Activated CD8-positive, alpha-beta memory T cell treated with anti-CD3 and anti-CD28 coated beads, Interleukin-2, amount 10 ng/mL, durations not matched to agents 7 days and 5 days (primary cell): ENCODE data around the gene RPS6KB1. TPM values are rescaled to one million over a fixed set of nuclear protein-coding genes. Genes with fewer than 3 reads are reported as not detected.
A peak's percentile ranks its signal among the peaks of the same experiment; 100 is the strongest.
"Not testable (repeated sequence)": the region's sequence is repeated elsewhere in the genome, so short reads cannot be mapped to it uniquely, and the experiment has no call there.

Experiments
- ATAC-seq: fragments of 150-1000 bp; cut with Tn5 transposase; one replicate; pipeline ENCODE4 v1.10.0; 2021; ENCODE audit warnings: moderate library complexity
- CTCF ChIA-PET: fragments of 350-600 bp; sonication (Branson Sonifier 250); formaldehyde crosslinking; loops from one replicate; lab custom pipeline; 2021; ENCODE audit warnings: antibody characterized with exemption; lab: Charles Lee
- DNase-seq: peaks from one replicate; pipeline ENCODE4 v3.0.0-alpha.2; 2020
- H3K27ac Mint-ChIP-seq: one replicate; pipeline ENCODE4 v1.8.0; 2021; ENCODE audit warnings: mild to moderate bottlenecking, mixed read lengths
- H3K27me3 Mint-ChIP-seq: one replicate; pipeline ENCODE4 v1.8.0; 2021; ENCODE audit warnings: mixed read lengths
- H3K36me3 Mint-ChIP-seq: one replicate; pipeline ENCODE4 v1.8.0; 2021; ENCODE audit warnings: mild to moderate bottlenecking, mixed read lengths
- H3K4me1 Mint-ChIP-seq: one replicate; pipeline ENCODE4 v1.8.0; 2021; ENCODE audit warnings: mixed read lengths
- H3K4me3 Mint-ChIP-seq: one replicate; pipeline ENCODE4 v1.8.0; 2021; ENCODE audit warnings: mild to moderate bottlenecking, moderate library complexity, mixed read lengths
- H3K9me3 Mint-ChIP-seq: one replicate; pipeline ENCODE4 v1.8.0; 2022; ENCODE audit warnings: low read depth, mixed read lengths
- total RNA-seq, 2 experiments: library from RNA; stranded (reverse); gene quantifications; one replicate each; pipeline ENCODE4 v1.2.3, GENCODE V29; 2021

RPS6KB1 gene
- total RNA-seq = 10 to 100 TPM; 52.3 to 58.6 TPM

DNA sequence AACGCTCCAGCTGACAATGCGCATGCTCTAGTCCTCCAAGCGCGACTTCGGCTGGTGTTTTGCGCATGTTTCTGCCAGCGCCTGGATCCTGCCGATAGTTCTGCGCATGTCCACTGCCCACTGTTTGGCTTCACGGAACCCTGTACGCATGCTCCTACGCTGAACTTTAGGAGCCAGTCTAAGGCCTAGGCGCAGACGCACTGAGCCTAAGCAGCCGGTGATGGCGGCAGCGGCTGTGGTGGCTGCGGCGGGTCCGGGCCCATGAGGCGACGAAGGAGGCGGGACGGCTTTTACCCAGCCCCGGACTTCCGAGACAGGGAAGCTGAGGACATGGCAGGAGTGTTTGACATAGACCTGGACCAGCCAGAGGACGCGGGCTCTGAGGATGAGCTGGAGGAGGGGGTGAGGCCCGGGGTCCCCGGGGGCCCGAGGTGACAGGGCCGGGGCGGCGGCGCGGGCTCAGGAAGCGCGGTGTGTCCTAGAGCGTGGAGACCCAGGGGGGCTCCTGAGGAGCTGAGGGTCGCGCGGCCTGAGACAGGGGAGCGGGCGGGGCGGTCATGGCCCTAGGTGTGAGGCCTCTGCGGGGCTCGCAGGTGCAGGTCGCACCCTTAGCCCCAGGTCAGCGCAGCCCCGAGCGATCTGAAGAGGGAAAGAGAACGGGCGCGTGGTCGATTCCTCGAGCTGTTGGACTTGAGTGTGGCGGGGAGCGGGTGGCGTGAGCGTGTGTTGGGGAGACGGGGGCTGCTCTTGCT lies at the start of gene RPS6KB1, which contains the start of gene TUBD1:
Gene RPS6KB1, plus strand, starts transcription at position 198 of the 752 bp plus-strand sequence. Its CDS starts 64 bp downstream, at position 262.
Gene TUBD1, minus strand, starts transcription at position 20 of the 752 bp plus-strand sequence. CDS start 1,941 bp downstream, outside the sequence.
- ATAC-seq (peak; percentile 95), DNase-seq (peak; percentile 99)
- peaks cover 57% of the 10 kb centered on the region for H3K4me1 Mint-ChIP-seq
- CTCF ChIA-PET = interaction anchor here (0.6 to 3.8 kb wide), 12 partner anchors 12 to 185 kb away, joined by 3 to 22 read pairs (median 4); partner anchors contain the start of genes PTRH2, RNFT1 and VMP1
- peak within 1 kb of the TSS; percentile 92 for H3K27ac Mint-ChIP-seq
- no peaks in the 10 kb centered on the region for H3K9me3 Mint-ChIP-seq
- H3K27me3 Mint-ChIP-seq = no peaks in the 10 kb centered on the region
- peak within 1 kb of the TSS; percentile 94 for H3K4me3 Mint-ChIP-seq
- H3K36me3 Mint-ChIP-seq = peaks cover 22% of the 10 kb centered on the region

DNA sequence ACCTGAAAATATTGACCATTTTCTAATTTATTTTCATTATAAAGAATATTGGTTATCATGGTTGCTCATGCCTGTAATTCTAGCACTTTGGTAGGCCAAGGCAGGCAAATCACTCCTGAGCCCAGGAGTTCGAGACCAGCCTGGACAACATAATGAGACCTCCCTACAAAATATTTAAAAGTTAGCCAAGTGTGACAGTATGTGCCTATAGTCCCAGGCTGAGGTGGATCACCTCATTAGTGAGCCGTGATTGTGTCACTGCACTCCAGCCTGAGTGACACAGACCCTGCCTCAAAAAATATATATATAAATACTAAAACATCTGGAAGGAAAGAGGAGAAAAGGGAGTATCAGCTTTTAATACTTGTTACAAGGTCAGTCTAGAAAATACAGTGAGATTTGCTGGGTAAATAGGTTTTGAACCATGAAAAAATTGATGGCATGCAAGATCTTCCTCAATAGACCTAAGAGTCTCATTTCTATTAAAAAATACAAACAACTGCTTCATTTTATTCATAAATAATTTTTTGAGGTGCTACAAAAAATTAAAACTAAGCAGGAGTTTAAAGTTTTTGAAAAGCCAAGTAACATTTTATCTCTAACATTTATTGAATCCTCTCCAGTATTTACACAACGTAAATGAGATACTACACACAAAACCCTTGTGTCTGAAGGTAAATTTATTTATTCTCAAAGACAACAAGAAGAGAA lies 47.9 kb upstream of the RPS6KB1 start:
- ATAC-seq (no peak), DNase-seq (no peak)
- Mint-ChIP-seq H3K4me3 (peak overlapping the region; percentile 13), H3K27ac (peak overlapping the region; percentile 100), H3K9me3 (no peaks in the 10 kb centered on the region), H3K4me1 (peaks cover 70% of the 10 kb centered on the region), H3K27me3 (no peaks in the 10 kb centered on the region), H3K36me3 (peaks cover 31% of the 10 kb centered on the region)
- CTCF ChIA-PET = interaction anchor here (2.7 to 10.8 kb wide), 3 partner anchors 60 to 92 kb away, joined by 13 to 90 read pairs (median 71); no protein-coding TSS in a partner anchor

DNA sequence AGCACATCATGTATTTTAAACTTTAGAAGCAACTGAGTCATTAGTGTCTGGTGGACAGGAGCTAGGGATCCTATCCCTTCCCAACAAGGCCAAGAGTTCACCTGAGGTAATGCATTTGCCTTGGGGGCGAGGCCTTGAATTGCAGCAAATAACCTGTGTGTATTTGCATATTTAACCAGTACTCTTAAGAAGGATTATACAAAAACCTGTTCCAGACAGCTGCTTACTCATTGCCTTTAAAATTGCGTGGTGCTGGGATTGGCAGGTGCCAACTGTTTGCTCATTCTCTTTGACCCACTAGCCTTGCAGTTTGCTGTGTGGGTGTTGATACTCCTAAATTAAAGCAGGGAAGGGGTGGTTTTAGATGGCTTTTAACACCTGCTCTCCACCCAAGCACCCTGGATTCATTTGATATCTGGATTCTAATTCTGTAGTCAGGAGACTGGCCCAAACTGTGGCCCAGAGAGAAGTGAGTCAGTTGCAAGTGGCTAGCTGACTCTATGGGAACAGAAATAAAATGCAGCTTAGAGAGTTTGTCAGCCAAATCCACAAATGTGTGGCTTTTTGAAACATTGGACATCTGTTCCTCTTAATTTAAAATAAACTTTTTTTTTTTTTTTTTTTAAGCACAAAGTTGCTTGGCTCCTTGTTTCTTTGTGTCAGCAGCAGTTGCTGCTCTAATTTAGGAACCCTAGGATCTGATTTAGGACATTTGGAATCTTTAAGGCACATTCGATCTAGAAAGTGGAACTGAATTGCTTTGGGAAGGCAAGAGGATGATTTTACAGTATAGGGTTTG lies 47.1 kb upstream of the RPS6KB1 start:
- Mint-ChIP-seq H3K4me1 (peaks cover 70% of the 10 kb centered on the region), H3K27me3 (no peaks in the 10 kb centered on the region), H3K9me3 (no peaks in the 10 kb centered on the region), H3K4me3 (peak overlapping the region; percentile 20), H3K36me3 (peaks cover 24% of the 10 kb centered on the region), H3K27ac (peak overlapping the region; percentile 100)
- CTCF ChIA-PET = interaction anchor here (7.0 to 10.8 kb wide), 2 partner anchors 61 to 93 kb away, joined by 71 to 90 read pairs; no protein-coding TSS in a partner anchor
- DNase-seq = peak; percentile 57
- ATAC-seq = no peak

DNA sequence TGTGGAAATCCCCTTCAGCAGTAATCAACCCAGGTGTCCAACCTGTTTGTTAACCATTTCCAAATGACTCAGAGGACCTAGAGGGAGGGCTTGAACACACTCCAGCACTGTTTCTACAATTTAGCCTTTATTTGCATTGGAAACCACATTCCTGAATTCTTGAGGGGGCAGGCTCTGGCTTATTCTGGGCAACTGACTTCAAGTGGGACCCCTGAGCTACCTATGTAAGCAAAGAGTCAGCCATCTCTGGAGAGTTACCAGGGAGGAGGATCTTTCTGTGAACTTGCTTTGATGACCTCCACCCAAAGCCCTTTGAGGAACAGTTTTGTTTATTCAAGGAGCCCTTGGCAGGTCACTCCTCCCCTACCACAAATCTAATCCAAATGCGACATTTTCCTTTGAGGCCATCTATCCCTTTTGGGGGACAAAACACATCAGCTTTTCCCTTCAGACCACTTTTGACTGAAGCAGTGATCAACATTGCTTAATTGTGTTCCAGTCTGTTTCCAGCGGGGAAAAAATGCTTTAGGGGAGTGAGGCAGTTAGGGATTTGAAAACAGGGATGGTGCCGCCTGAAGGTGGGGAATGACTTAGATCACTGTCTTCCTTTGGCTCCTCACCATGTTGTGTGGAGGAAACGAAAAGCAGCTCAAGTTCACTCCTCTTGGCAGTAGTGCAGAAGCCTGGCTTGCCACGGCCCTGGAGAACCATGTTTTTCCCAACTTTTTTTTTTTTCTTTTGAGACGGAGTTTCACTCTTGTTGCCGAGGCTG lies 46.3 kb upstream of the RPS6KB1 start:
- DNase-seq (no peak), ATAC-seq (peak; percentile 29)
- Mint-ChIP-seq H3K27me3 (no peaks in the 10 kb centered on the region), H3K9me3 (no peaks in the 10 kb centered on the region), H3K4me3 (peak overlapping the region; percentile 13), H3K27ac (peak overlapping the region; percentile 100), H3K36me3 (peaks cover 16% of the 10 kb centered on the region), H3K4me1 (peaks cover 70% of the 10 kb centered on the region)
- CTCF ChIA-PET = interaction anchor here (0.9 to 7.0 kb wide), 5 partner anchors 17 to 94 kb away, joined by 3 to 71 read pairs (median 4); no protein-coding TSS in a partner anchor

DNA sequence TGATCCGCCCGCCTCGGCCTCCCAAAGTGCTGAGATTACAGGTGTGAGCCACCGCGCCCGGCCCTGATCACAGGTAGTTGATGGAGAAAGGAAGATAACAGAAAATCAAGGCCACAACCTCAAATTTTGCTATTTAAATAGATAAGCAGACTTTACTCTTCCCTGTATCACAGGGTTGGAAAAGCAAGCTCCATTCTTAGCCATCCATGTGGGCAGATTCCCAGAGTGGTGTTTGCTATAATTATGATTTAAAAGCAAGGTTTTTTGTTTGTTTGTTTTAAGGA lies 44.6 kb upstream of the RPS6KB1 start:
- no peaks in the 10 kb centered on the region for H3K9me3 Mint-ChIP-seq
- no peak for DNase-seq
- no peaks in the 10 kb centered on the region for H3K27me3 Mint-ChIP-seq
- no peak for ATAC-seq
- H3K4me3 Mint-ChIP-seq = no peak overlapping the region
- H3K4me1 Mint-ChIP-seq = peaks cover 73% of the 10 kb centered on the region
- CTCF ChIA-PET = interaction anchor here (0.6 to 7.0 kb wide), 11 partner anchors 11 to 330 kb away, joined by 3 to 71 read pairs (median 3); no protein-coding TSS in a partner anchor
- H3K36me3 Mint-ChIP-seq = no peaks in the 10 kb centered on the region
- peak overlapping the region; percentile 62 for H3K27ac Mint-ChIP-seq

DNA sequence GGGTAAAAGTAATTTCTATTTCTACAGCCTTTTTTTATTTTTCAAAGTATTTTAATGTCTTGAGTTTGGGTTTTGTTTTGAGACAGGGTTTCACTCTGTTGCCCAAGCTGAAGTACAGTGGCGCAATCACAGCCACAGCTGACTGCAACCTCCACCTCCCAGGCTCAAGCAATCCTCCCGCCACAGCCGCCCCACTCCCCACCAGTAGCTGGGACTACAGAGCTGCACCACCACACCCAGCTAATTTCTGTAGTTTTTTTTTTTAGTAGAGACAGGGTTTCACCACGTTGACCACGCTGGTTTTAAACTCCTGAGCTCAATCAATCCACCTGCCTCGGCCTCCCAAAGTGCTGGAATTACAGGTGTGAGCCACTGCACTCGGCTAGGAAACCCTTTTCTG lies 44.1 kb upstream of the RPS6KB1 start:
- H3K4me1 Mint-ChIP-seq = peaks cover 71% of the 10 kb centered on the region
- no peaks in the 10 kb centered on the region for H3K36me3 Mint-ChIP-seq
- peak overlapping the region; percentile 54 for H3K4me3 Mint-ChIP-seq
- H3K27me3 Mint-ChIP-seq = no peaks in the 10 kb centered on the region
- peak; percentile 84 for DNase-seq
- peak; percentile 50 for ATAC-seq
- no peaks in the 10 kb centered on the region for H3K9me3 Mint-ChIP-seq
- H3K27ac Mint-ChIP-seq = peak overlapping the region; percentile 83
- CTCF ChIA-PET = interaction anchor here (0.6 to 7.0 kb wide), 10 partner anchors 11 to 330 kb away, joined by 3 to 71 read pairs (median 3); no protein-coding TSS in a partner anchor

DNA sequence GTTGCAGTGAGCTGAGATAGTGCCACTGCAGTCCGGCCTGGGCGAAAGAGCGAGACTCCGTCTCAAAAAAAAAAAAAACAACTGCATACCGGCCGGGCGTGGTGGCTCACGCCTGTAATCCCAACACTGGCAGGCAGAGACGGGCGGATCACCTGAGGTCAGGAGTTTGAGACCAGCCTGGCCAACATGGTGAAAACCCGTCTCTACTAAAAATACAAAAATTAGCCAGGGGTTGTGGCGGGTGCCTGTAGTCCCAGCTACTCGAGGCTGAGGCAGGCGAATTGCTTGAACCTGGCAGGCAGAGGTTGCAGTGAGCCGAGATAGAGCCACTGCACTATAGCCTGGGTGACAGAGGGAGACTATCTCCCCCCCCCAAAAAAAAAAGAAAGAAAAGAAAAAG lies 42.6 kb upstream of the RPS6KB1 start:
- DNase-seq, H3K36me3 Mint-ChIP-seq, H3K9me3 Mint-ChIP-seq, H3K27me3 Mint-ChIP-seq, ATAC-seq, H3K27ac Mint-ChIP-seq, H3K4me3 Mint-ChIP-seq: not testable (repeated sequence)
- peaks cover 58% of the 10 kb centered on the region for H3K4me1 Mint-ChIP-seq
- CTCF ChIA-PET = interaction anchor here (0.7 to 7.0 kb wide), 3 partner anchors 10 to 186 kb away, joined by 3 to 71 read pairs (median 4); no protein-coding TSS in a partner anchor

GRCh38 chr17:59851439-59852375 lies 41.2 kb upstream of the RPS6KB1 start:
- Mint-ChIP-seq H3K27ac (no peak overlapping the region), H3K4me3 (no peak overlapping the region), H3K9me3 (no peaks in the 10 kb centered on the region), H3K27me3 (no peaks in the 10 kb centered on the region), H3K36me3 (no peaks in the 10 kb centered on the region), H3K4me1 (peaks cover 48% of the 10 kb centered on the region)
- DNase-seq = no peak
- CTCF ChIA-PET = interaction anchor here (7.0 kb wide), 1 partner anchor 99 kb away, joined by 71 read pairs; no protein-coding TSS in a partner anchor
- no peak for ATAC-seq

- Mint-ChIP-seq H3K27ac (peak overlapping the region; percentile 63), H3K4me1 (peaks cover 45% of the 10 kb centered on the region)
- ATAC-seq, H3K4me3 Mint-ChIP-seq, H3K36me3 Mint-ChIP-seq, DNase-seq, H3K9me3 Mint-ChIP-seq, H3K27me3 Mint-ChIP-seq: not testable (repeated sequence)
- CTCF ChIA-PET = interaction anchor here (0.8 to 1.5 kb wide), 3 partner anchors 11 to 119 kb away, joined by 3 to 4 read pairs (median 3); no protein-coding TSS in a partner anchor
These were observed 40.1 kb upstream of the RPS6KB1 start for GRCh38 chr17:59852847-59853167.

DNA sequence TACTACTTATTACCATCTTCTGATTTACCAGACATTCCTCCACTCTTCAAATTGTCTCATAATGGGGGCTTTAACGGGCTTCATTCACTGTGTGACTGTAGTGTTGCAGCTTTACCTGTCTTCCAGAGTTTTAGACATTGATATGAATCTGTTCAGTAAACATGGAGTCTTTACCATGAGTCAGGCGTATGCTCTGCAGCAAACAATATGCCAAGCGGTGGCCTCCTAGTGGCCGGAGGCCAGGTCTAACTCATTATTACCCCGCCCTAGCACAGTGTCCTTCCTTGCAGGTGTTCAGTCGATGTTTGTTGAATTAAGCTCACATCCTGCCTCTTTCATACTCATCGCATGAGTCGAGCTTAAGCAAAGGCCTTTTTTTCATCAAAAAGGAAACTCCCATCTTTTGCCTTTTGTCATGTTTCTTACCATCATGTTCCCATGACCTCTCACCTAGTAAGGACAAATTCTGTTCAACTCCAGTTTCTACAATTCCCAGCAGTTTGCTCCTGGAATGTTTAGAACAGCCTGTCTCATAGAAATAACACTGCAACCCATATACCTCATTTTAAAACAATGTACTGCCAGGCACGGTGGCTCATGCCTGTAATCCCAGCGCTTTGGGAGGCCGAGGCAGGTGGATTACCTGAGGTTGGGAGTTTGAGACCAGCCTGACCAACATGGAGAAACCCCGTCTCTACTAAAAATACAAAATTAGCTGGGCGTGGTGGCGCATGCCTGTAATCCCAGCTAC lies 39.6 kb upstream of the RPS6KB1 start:
- H3K27ac Mint-ChIP-seq = peak overlapping the region; percentile 63
- no peaks in the 10 kb centered on the region for H3K27me3 Mint-ChIP-seq
- H3K4me3 Mint-ChIP-seq = no peak overlapping the region
- no peaks in the 10 kb centered on the region for H3K9me3 Mint-ChIP-seq
- CTCF ChIA-PET = interaction anchor here (0.8 to 1.5 kb wide), 5 partner anchors 10 to 146 kb away, joined by 3 to 4 read pairs (median 3); partner anchors contain the start of genes PTRH2 and VMP1
- peak; percentile 71 for DNase-seq
- no peaks in the 10 kb centered on the region for H3K36me3 Mint-ChIP-seq
- ATAC-seq = peak; percentile 59
- peaks cover 43% of the 10 kb centered on the region for H3K4me1 Mint-ChIP-seq
